K562 (cell line): ENCODE results near the gene TMEM260.

Experiments
- FUS ChIP-seq: fragments of 200-400 bp; formaldehyde crosslinking; optimal IDR thresholded peaks from 2 replicates; pipeline ENCODE3; 2017; ENCODE audit warnings: low read depth, low read length
- SP1 ChIP-seq: sonication (generic); formaldehyde crosslinking; IDR thresholded peaks from 2 replicates; pipeline ENCODE4 v1.8.1; 2022; ENCODE audit warnings: mild to moderate bottlenecking, missing genetic modification reagents

DNA sequence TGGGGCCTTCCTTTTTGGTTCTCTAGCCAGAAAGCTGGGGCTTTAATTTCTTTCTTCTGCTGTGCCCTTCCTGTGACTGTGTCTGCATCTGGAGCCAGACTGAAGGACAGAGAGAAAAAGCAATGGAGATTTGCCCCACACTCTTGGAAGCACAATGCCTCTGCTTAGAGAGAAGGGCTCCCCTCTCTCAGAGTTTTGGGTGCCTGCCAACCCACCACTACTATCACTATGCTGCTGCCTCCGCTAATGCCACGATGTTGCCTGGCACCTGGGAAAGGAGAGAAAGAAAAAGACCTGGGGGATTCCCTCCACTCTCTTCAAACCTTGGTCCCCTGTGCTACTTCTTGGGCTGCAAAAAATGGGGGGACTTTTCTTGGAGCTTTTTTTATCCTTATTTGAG, 52.6 kb downstream of the TMEM260 start:
- TF ChIP-seq SP1 (CRISPR knock-in tag) (no peak), FUS (no peak)
